SU-DHL-6 (cell line): ENCODE measurements around the gene B3GALT5.

Source experiments
- H2AFZ ChIP-seq: fragments of 200-600 bp; sonication (generic); 2 replicates; pipeline ENCODE4 v1.6.1; 2014; ENCODE audit warnings: low read depth, mild to moderate bottlenecking, moderate library complexity, mixed read lengths, antibody characterized with exemption, low read length; ENCODE audit not compliant: severe bottlenecking
- H3F3A ChIP-seq: fragments of 200-600 bp; shearing (Covaris generic); 2 replicates; pipeline ENCODE4 v1.6.0; 2016; ENCODE audit warnings: antibody characterized with exemption, mild to moderate bottlenecking; ENCODE audit not compliant: insufficient read depth
- H3K27ac ChIP-seq: fragments of 200-600 bp; sonication (generic); 2 replicates; pipeline ENCODE4 v1.5.1; 2016; ENCODE audit warnings: low read depth, mild to moderate bottlenecking, low read length, moderate library complexity, mixed read lengths
- H3K27me3 ChIP-seq: fragments of 200-600 bp; sonication (generic), shearing (Covaris generic); 2 replicates; pipeline ENCODE4 v1.6.0; 2014; ENCODE audit warnings: mild to moderate bottlenecking, low read length
- H3K36me3 ChIP-seq: fragments of 200-600 bp; sonication (generic); 2 replicates; pipeline ENCODE4 v1.6.1; 2014; ENCODE audit warnings: mild to moderate bottlenecking, low read length, mixed read lengths
- H3K4me2 ChIP-seq: fragments of 300-600, 200-600 bp; shearing (Covaris generic), sonication (generic); 2 replicates; pipeline ENCODE4 v1.6.0; 2014; ENCODE audit warnings: low read length, low read depth, mild to moderate bottlenecking; ENCODE audit not compliant: poor library complexity, severe bottlenecking
- H3K4me3 ChIP-seq: fragments of 200-600 bp; sonication (generic); 2 replicates; pipeline ENCODE4 v1.5.1; 2014; ENCODE audit warnings: antibody characterized with exemption, low read length, mild to moderate bottlenecking, mixed read lengths; ENCODE audit not compliant: insufficient read depth, poor library complexity, severe bottlenecking
- H3K79me2 ChIP-seq: fragments of 200-600 bp; sonication (generic); 2 replicates; pipeline ENCODE4 v1.6.1; 2014; ENCODE audit warnings: mild to moderate bottlenecking, low read length, moderate library complexity; ENCODE audit not compliant: insufficient read depth
- H3K9ac ChIP-seq: fragments of 200-600 bp; sonication (generic); 2 replicates; pipeline ENCODE4 v1.7.0; 2014; ENCODE audit warnings: mild to moderate bottlenecking, low read length
- H3K9me2 ChIP-seq: fragments of 200-600 bp; sonication (generic); replicated peaks from 2 replicates; pipeline ENCODE4 v1.6.1; 2014; ENCODE audit warnings: low read length; ENCODE audit not compliant: insufficient read depth
- H3K9me3 ChIP-seq: fragments of 200-600 bp; sonication (generic); 2 replicates; pipeline ENCODE4 v1.6.1; 2014; ENCODE audit warnings: low read length, mixed read lengths; ENCODE audit not compliant: insufficient read depth
- H4K20me1 ChIP-seq: fragments of 200-600 bp; sonication (generic); 2 replicates; pipeline ENCODE4 v1.6.1; 2014; ENCODE audit warnings: low read depth, mild to moderate bottlenecking, antibody characterized with exemption, low read length, moderate library complexity, mixed read lengths
- EZH2phosphoT487 ChIP-seq: fragments of 200-600 bp; sonication (generic), shearing (Covaris generic); conservative IDR thresholded peaks from 2 replicates; pipeline ENCODE4 v1.6.1; 2018; ENCODE audit warnings: mild to moderate bottlenecking, antibody characterized with exemption, low read length, moderate library complexity, mixed read lengths
- TF ChIP-seq, protein P1 (sequence below): fragments of 200-600 bp; sonication (generic); IDR thresholded peaks from one replicate; pipeline ENCODE4 v1.5.1; 2017; ENCODE audit warnings: antibody characterized with exemption, mild to moderate bottlenecking, low read length, moderate library complexity; ENCODE audit not compliant: insufficient read depth, poor library complexity, severe bottlenecking

Gene B3GALT5

DNA sequence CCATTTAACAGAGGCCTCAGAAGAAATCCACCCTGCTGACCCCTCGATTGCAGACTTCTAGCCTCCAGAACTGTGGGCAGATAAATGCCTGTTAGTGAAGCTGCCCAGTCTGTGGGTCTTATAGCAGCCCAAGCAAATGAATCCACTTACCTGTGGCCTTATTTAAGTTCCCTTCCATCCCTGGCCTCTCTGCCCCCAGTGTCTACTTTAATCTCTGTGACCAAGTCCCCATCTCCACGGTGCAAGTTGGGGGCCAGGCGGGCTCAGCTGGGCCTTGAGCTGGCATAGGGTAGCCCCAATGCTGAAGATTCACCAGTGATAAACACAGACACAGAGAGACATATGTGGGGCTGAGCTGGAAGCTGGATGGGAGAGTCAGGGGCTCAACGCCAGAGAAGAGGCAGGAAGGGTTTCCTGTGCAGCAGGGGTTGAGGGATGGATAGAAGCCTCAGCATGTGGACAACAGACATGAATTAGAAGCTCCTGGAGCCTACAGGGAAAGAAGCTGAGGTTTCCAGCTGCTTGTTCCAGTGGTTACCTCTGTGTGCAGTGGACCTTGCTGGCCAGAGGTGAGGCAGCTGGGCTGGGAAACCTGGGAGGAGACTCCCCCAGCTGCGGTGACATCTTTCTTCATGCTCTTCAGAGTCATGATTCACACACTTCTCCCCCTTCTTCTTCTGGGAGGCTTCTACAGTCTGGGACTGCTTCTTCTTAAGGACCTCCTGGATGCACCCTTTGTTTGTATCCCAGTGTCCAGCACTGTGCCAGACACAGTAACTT lies 13.4 kb upstream of the B3GALT5 start:
- TF ChIP-seq EZH2phosphoT487, result no peak
- TF ChIP-seq, protein P1, sequence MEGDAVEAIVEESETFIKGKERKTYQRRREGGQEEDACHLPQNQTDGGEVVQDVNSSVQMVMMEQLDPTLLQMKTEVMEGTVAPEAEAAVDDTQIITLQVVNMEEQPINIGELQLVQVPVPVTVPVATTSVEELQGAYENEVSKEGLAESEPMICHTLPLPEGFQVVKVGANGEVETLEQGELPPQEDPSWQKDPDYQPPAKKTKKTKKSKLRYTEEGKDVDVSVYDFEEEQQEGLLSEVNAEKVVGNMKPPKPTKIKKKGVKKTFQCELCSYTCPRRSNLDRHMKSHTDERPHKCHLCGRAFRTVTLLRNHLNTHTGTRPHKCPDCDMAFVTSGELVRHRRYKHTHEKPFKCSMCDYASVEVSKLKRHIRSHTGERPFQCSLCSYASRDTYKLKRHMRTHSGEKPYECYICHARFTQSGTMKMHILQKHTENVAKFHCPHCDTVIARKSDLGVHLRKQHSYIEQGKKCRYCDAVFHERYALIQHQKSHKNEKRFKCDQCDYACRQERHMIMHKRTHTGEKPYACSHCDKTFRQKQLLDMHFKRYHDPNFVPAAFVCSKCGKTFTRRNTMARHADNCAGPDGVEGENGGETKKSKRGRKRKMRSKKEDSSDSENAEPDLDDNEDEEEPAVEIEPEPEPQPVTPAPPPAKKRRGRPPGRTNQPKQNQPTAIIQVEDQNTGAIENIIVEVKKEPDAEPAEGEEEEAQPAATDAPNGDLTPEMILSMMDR, result no peak
- Histone ChIP-seq H2AFZ (no peak overlapping the region), H3K4me3 (no peak overlapping the region), H3K36me3 (no peaks in the 10 kb centered on the region), H3K79me2 (no peaks in the 10 kb centered on the region), H3K9ac (no peak overlapping the region), H3K27ac (no peak overlapping the region), H3K9me2 (no peaks in the 10 kb centered on the region), H3K27me3 (no peaks in the 10 kb centered on the region), H3K9me3 (no peaks in the 10 kb centered on the region), H4K20me1 (no peaks in the 10 kb centered on the region), H3K4me2 (no peak overlapping the region), H3F3A (no peaks in the 10 kb centered on the region)

DNA sequence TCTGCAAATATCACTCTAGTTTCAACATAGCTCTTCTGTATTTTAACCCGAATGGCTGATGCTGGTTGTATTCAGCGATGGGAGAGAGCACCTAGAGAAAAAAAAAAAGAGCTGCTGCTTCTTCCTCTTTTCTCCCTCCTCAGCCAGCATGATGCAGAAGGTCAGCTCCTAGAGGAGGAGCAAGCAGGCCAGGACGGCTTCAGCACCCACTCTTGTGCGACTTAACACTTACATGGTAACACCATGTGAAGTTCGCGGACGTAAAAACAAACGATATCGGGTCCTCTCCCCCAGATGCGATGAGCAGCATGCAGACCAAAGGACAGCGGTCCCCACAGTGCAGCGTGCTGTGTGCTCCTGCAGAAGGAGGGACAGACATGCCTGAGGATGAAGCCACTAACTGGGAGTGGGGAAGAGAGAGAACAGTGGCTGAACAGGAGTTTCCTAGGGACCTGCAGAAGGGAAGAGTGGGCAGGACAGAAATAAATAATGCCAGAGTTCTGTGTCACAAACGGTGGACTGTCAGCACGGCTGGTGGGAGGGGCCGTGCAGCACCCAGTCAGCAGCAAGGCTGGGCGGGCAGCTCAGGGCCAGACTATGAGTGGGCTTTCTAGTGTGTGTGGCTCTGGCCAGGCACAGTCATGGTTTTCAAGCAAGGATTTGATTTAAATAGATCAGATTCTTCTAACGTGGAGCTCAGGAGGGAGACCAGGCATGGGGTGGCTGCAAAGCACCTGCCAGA lies 11.4 kb upstream of the B3GALT5 start:
- Histone ChIP-seq H3K9me2 (no peaks in the 10 kb centered on the region), H3K9me3 (no peaks in the 10 kb centered on the region), H3K36me3 (no peaks in the 10 kb centered on the region), H4K20me1 (no peaks in the 10 kb centered on the region), H3F3A (no peaks in the 10 kb centered on the region), H2AFZ (no peak overlapping the region), H3K4me3 (no peak overlapping the region), H3K27me3 (no peaks in the 10 kb centered on the region), H3K27ac (no peak overlapping the region), H3K9ac (no peak overlapping the region), H3K79me2 (no peaks in the 10 kb centered on the region), H3K4me2 (no peak overlapping the region)
- TF ChIP-seq EZH2phosphoT487, result no peak
- TF ChIP-seq, protein P1, result no peak

DNA sequence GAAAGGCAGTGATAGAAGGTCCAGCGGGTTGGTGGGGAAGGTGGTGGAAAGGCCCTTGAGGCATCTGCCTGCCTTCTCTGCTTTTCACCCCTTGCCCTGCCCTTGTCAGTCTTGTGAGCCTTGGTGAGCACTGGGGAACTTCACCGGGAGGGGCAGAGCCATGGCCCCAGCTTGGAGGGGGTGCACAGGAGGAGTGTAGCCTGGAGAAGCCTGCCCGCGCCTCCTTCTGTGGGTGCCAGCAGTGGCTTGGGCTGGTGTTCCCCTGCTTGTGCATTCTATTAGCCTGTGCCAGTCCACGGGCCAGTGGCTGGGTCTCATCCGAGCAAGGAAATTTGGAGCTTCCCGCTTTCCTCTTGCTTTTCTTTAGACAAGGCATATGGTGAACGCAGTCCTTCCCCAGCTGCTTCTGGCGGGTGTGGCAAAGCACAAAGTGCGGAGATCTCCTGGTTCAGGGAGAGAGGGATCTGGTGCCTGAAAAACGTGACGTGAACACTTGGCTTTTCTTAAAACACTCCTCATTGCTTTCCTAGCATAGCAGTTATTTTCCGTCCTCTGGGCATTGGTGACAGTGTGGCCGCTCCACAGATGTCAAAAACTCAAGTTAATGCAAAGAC lies 10.6 kb upstream of the B3GALT5 start:
- no peak overlapping the region for H3K4me3 ChIP-seq
- no peaks in the 10 kb centered on the region for H3K27me3 ChIP-seq
- no peaks in the 10 kb centered on the region for H3K79me2 ChIP-seq
- no peak overlapping the region for H3K9ac ChIP-seq
- no peak overlapping the region for H3K4me2 ChIP-seq
- no peak overlapping the region for H3K27ac ChIP-seq
- H3K9me3 ChIP-seq, result no peaks in the 10 kb centered on the region
- H2AFZ ChIP-seq, result no peak overlapping the region
- H3F3A ChIP-seq, result no peaks in the 10 kb centered on the region
- no peaks in the 10 kb centered on the region for H3K9me2 ChIP-seq
- TF ChIP-seq, protein P1, result no peak
- no peak for TF ChIP-seq EZH2phosphoT487
- no peaks in the 10 kb centered on the region for H4K20me1 ChIP-seq
- H3K36me3 ChIP-seq, result no peaks in the 10 kb centered on the region
